Measurements from ENCODE around the gene CCDC69.

CCDC69 gene

GRCh38 chr5:151156507-151157420 lies 67.1 kb downstream of the CCDC69 start:
- DNase-seq (ENCODE audit: low read depth), result no peak
- H3K4me3 ChIP-seq (ENCODE audit: low read length), result peak overlapping the region; percentile 84
- TF ChIP-seq CTCF (conservative IDR thresholded peaks at IDR 0.05; ENCODE audit: low read depth, low read length), result peak; percentile 19

DNA sequence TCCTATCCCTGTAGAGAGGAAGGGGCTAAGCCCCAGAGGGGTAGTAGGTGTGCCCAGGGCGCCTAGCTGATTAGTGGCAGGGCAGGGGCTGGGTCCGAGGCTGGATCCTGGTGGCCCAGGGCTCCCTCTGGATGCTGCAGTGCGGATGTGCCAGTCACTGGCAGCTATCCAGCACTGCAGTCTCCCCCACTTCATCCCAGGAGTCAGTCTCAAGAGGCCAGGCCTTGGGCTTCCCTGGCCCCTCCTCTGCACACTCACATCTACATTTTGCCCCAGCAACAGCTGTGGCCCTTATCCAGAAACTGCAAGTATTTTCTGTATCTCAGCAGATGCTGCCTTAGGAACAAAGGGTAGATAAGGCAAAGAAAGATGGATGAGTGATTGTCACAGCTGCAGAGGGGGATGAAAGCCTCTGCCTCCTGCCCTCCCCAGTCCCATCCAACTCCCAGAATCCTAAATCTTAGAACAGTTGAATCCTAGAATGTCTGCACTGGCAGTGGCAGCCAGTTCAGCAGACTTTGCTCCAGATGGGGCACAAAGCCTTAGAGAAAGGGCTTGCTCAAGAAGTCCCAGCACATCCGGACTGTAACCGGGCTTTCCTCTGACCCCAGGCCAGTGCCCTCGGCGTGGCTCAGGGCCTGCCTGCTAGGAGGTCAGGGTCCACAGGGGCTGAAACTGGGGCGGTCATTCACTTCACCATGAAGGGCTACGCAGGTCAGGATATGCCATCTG lies 68.0 kb downstream of the CCDC69 start:
- TF ChIP-seq CTCF (conservative IDR thresholded peaks at IDR 0.05; ENCODE audit: low read depth, low read length), result peak; percentile 16
- no peak for DNase-seq (ENCODE audit: low read depth)
- H3K4me3 ChIP-seq (ENCODE audit: low read length), result peak overlapping the region; percentile 84

GRCh38 chr5:151154931-151155774 lies 68.7 kb downstream of the CCDC69 start:
- no peak for TF ChIP-seq CTCF (conservative IDR thresholded peaks at IDR 0.05; ENCODE audit: low read depth, low read length)
- no peak overlapping the region for H3K4me3 ChIP-seq (ENCODE audit: low read length)
- no peak for DNase-seq (ENCODE audit: low read depth)

DNA sequence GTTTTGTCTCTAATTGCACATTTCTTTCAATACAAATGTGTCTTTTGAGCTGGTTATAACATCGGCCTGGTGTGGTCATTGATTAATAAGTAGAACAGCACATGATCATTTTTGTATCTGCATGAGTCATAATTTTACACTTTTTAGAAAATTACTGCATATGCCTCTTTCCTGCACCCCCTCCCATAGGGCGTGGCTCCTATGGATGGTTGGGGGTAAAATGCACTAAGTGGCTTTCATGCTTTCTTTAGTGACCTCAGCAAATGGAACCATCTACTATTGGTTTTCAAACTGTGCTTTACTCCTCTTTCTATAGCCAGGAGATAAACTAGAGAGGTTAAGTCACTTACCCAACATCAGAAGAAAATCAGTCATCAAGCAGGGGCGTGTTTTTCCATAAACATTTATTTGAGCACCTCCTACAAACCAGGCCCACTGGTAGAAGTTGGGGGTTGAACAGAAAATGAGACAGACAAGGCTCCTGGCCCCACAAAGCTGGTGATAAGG lies 70.1 kb downstream of the CCDC69 start:
- TF ChIP-seq CTCF (conservative IDR thresholded peaks at IDR 0.05; ENCODE audit: low read depth, low read length), result no peak
- no peak for DNase-seq (ENCODE audit: low read depth)

GRCh38 chr5:151153300-151153699 lies 70.6 kb downstream of the CCDC69 start:
- TF ChIP-seq CTCF (conservative IDR thresholded peaks at IDR 0.05; ENCODE audit: low read depth, low read length), result no peak
- no peak overlapping the region for H3K4me3 ChIP-seq (ENCODE audit: low read length)
- DNase-seq (ENCODE audit: low read depth), result no peak

More for the DNA sequence above, 70.1 kb downstream of the CCDC69 start:
- H3K4me3 ChIP-seq (ENCODE audit: low read length), result no peak overlapping the region

GRCh38 chr5:151151793-151152192 lies 72.1 kb downstream of the CCDC69 start:
- no peak overlapping the region for H3K4me3 ChIP-seq (ENCODE audit: low read length)
- TF ChIP-seq CTCF (conservative IDR thresholded peaks at IDR 0.05; ENCODE audit: low read depth, low read length), result no peak
- DNase-seq (ENCODE audit: low read depth), result no peak
